NCI-H524 (cell line): Measurements from ENCODE around the gene TBC1D9.
A peak's percentile ranks its signal among the peaks of the same experiment; 100 is the strongest.

Experiments
- DNase-seq, 2 experiments: peaks; one replicate each; lab custom pipeline; 2025; lab: John Stamatoyannopoulos, UW

Gene TBC1D9

DNA sequence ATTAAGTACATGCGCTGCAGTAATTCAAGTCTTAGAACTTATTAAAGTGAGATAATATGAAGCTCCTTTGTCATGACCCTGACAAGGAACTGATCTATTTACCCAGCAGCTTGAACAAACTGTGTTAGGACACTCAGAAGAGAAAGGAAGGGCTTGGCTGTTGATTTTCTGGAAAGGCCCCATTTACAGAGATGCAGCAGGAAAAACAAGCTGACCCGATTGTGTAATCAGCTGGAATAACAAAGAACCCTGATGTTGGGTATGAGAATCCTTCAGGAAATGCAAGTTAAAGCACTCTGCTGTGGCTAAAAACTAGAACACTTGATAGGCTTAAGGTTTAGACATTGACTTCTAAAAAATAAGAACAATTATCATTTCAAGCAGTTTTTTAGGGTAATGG lies 64.8 kb downstream of the TBC1D9 start:
- no peak for DNase-seq

DNA sequence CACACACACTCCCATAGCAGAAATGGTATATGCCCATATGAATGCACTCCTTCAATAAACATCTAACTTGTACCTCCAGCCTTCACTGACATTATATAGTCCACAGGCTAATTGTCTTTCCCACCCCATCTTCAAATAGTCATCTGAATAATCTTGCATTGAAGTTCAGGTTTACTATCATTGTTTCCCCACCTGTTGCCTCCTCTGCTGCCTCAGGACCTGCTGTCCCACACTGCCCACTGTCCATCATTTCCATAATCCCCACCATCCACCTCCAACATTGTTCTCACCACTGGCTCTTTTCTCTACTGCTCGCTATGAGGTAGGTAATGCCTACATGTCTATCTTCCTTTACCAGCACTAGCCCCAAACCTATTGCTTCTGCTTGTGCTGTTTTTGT lies 66.1 kb downstream of the TBC1D9 start:
- no peak for DNase-seq

DNA sequence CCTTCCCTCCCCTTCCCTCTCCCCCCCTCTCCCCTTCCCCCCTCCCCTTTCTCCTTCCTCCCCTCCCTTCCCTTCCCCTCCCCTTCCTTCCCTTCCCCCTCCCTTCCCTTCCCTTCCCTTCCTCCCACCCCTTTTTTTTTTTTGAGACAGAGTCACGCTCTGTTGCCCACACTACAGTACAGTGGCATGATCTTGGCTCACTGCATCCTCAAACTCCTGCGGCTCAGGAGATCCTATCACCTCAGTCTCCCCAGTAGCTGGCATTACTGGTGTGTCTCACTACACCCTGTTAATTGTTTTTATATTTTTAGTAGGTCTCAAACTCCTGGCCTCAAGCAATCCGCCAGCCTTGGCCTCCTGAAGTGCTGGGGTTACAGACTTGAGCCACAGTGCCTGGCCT lies 66.6 kb downstream of the TBC1D9 start:
- DNase-seq: no peak

DNA sequence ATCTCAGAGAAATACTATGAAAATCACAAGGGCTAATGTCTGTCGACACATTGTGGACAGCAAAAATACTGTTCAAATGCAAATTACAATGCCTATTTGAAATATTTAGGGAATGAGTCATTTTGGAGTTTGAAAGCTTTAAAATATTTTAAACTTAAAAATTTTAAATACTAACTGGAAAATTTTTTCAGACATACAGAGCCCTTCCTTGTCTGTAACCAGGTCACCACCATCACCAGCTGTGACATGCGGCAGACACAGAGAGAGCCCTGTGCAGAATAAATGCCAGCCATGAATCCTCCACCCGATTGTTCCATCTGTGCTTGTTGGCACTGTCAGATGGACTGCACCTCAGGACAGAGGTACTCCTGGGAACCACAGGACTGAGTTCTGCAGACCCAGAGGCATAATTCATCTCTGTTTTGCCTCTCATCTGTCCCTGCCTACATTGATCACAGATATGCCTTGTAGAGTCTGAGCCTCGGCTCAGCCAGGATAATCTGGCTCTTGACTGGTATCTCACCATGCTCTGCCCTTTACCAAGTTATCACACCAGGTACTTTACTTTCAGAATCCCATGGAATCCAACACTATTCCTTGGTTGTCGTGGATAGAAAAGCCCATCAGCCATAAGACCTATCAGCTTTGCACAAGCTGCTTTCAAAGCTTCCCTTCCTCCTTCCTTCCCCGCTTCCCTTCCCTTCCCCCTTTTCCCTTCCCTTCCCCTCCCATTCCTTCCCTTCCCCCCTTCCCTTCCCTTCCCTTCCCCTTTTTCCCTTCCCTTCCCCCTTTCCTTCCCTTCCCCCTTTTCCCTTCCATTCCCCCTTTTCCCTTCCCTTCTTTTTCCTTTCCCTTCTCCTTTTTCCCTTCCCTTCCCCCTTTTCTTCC lies 67.2 kb downstream of the TBC1D9 start:
- no peak for DNase-seq

DNA sequence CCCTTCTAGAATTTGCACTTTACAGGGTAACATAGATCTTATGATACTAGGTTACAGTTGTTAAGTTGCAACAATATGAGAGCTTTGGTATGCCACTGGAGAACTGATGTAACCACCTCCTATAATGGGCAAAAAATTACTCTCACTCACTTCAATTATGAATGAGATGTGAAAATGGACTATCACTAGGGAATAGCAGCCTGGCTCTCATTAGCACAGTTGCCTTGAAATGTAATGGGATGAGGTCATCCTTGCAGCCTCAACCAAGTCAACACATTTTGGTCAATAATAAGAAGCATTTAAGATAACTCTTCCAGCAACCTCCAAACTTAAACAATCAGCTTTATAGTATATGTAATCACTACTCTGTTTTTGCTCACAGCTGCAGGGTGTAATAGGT lies 69.4 kb downstream of the TBC1D9 start:
- no peak for DNase-seq

DNA sequence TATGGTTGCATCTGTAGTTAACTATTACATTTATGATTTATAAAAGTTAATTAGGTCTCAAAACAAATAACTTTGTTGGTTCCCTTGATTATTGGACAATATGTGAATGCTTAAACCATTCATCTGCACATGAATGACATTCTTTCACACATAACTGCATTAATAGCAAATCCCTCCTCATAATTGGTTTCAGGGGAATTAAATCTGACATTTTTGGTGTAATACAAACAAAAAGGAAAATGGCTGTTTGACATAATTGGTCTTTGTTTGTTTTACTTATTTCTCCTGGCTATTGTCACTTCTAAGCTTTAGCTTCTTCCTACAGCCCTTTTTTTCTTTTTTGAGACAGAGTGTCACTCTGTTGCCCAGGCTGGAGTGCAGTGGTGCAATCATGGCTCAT lies 71.9 kb downstream of the TBC1D9 start:
- DNase-seq: no peak

DNA sequence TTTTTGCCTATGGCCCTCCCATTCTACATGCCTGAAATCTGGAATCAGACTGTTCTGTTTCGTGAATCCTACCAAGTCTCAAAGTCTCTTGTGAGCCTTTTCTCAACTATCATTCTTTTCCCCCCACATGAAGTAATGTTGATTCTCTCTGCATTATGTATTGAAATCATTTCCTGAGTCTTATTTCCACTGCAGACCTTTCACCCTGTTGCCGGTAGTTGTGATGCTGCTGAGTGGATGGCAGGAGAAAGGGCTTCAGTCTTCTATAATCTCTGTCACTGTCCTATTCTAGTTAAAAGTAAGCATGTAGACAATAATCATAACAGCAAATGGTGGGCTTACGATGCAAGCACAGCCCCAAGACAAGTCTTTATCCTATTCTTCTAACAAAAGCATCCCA lies 75.0 kb downstream of the TBC1D9 start:
- DNase-seq: no peak

DNA sequence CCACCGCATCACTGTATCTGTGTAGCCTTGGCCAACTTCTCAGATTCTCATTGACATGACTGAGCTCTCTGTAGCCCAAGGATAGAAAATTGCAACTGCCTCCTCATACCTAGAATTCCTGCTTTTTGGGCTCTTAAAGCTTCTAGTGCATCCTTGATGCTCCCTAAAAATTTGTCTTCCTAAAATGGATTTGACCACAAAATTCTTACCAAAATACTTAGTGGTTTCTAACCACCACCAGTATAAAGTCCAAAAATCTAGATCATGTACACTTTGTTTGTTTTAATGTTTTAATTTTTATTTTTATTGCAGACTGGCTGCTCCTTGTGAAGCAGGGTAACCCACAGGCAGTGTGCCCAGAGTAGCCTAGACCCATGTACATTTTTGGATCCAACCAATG lies 75.5 kb downstream of the TBC1D9 start:
- no peak for DNase-seq

DNA sequence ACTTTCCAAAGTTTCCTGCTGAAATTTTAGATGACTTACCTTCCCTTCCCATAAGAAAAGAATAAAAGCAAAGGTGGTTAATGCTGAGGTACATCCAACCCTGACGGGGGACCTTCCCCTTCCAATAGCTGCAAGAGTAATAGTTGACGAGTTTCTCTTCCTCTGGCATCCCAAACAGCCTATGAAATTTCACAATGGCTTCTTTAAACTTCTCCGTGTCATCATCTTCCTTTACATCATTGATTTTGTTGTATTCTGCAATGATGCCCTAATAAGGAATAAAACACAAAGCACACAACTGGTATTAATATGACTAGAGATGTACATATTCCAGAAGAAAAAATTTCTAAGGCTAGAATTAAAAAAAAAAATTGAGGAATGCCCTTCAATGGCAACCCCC lies 76.6 kb downstream of the TBC1D9 start:
- no peak for DNase-seq

DNA sequence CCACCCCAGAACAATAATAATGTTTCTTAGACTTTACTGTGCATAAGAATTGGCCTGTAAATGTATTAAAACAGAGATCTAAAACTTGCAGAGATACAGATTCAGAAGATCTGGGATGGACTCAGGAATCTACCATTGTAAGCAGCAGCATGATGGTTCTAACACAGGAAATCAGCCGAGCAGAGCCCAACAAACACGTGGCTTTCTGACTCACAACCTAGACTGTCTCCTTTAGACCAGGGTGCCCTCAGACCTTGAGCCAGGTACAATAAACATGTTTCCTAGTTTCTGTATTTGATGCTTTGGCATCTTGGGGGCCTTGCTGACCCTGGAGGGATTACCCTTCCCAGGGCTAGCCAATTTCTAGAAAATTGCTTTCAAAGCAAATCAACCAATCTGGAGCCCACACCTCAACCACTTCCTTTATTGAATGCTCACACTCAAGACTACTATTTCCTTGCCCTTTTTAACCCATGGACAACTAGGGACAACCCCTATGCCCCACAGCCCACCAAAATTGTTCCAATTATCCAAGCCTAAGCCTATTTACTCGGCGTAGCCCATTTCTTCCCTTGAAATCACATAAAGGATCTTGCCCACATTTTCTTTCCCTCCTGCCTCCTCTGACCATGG lies 80.5 kb downstream of the TBC1D9 start:
- no peak for DNase-seq

DNA sequence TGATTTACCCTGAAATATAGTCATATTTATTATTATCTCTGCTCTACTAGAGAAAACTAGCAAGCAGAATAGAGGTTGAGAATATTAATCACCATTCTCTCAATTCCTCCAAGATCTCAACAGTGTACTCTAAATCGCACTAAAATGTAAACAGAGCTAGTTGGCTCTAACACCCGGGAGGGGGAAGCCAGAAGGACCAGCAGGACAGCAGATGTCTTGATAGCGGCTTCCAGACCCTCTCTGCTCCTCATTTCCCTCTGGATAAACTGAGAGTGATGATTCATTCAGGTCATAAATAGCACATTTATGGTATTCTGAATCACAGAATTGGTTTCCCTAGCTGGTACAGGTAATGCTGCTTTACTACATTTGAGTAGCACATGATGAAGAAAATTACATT lies 82.5 kb downstream of the TBC1D9 start:
- DNase-seq: peak in 1 of 2 experiments; percentile 47

DNA sequence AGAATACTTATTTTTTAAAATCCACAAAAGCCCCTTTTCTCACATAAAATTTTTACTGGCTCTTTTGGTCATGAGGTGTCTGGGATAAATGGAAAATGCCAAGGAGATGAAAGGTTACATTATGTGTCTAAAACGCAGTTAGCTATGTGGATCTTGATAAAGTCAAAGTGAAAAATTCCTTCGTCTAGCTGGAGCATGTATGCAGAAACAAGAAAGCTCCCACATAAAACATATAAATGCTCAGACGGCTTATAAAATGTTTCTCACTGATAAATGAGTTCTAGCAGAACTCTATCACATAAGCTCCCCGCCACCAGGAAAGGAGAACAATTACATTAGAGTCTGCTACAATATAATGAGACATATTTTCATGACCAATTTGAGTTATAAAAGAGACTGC lies 83.8 kb downstream of the TBC1D9 start:
- DNase-seq: no peak

DNA sequence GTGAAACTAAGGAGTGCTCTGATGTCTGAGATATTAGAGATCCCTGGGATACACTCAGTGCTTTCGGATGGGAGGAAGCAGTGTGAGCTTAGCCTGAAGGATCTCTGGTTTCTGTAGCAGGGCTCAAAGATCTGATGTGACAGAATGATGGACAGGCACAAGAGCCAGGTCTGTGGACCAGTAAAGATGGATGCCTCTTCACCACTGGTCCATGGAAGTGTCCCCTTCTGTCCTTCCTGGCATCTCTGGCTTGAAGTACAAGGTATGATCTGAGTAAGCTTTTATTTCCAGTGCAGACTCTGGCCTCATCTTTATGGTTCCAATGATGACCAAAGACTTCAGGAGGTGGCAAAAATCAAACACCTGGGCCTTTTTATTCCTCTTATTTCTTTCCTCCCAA lies 88.1 kb downstream of the TBC1D9 start:
- no peak for DNase-seq

DNA sequence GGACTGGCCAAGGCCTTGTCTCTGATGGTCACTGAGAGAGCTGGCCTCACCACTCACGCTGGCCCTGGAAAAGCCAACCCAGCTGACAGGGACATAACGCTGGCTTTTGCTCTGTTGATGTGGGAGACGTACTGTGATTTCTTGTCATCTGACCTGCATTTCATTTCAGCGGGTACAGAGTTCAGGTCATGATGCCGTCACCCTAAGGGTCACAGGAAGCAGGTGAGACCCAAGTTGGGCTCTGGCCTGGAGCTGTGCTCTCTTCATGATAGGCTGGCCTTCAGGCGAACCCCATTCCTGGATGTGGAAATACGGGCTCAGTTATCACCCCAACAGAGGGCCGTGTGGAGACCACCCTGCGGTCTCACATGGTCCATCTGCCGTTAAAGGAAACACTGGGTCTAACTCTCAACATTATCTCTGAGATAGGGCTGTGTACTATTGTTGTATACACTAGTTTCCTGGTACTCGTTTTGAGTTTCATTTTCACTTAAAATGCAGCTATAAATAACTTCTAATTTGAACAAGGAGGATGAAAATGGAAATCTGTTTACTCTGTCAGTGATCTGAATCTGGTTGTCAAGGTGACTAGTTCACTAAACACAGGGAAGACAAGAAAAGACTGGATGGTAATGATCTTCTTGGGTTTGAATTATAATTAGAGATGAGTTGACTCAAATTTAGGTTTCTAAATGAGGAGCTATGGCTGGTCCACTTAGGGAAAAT lies 89.1 kb downstream of the TBC1D9 start:
- no peak for DNase-seq

DNA sequence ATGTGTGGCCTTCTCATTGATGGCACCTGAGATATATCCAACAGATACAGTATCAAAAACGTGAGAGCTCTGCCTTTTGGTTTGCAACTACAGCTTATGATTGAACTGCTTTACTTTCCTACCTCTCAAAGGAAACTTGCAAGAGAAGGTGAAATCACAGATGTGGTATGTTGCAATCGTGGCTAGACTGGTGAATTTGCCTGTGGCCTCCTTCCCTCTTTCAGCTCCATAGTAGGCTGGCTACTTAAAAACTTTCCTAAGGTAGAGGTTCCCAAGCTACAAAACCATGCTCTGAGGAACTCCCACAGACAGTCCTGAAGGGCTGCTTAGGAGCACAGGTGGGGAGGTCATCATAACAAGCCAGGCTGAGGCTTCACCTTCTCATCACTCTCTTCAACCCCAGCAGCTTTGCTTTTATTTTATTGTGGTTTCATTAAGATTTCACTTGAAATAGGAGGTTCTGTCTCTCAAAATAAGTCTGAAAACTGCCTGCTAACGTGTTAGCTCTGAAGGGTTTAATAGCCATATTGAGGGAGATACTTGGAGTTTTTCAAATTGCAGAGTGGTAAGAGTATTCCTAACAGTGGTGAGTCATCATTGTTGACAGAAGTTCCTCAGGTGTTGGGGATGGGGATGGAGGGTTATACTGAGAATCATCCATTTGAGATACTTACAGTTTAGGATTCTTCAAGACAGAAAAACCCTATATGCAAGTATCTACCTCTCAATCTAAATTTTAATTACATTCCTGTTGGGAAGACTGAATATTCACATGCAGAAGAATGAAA lies 93.9 kb downstream of the TBC1D9 start:
- no peak for DNase-seq

DNA sequence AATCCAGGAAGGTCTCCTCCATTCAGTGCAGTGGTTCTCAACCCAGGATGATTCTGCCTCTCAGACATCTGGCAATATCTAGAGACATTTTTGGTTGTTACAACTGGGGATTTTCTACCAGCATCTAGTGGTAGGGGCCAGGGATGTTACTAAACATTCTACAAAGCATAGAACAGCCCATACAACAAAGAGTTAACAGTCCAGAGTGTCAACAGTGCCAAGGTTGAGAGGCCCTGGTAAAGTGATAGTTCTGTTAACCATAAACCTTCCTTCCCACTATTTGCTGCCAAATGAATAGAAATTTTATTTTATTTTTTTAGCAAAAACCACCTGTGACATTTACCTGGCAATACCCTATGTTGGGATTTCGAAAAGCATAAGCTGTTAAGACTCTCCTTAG lies 94.6 kb downstream of the TBC1D9 start:
- no peak for DNase-seq

DNA sequence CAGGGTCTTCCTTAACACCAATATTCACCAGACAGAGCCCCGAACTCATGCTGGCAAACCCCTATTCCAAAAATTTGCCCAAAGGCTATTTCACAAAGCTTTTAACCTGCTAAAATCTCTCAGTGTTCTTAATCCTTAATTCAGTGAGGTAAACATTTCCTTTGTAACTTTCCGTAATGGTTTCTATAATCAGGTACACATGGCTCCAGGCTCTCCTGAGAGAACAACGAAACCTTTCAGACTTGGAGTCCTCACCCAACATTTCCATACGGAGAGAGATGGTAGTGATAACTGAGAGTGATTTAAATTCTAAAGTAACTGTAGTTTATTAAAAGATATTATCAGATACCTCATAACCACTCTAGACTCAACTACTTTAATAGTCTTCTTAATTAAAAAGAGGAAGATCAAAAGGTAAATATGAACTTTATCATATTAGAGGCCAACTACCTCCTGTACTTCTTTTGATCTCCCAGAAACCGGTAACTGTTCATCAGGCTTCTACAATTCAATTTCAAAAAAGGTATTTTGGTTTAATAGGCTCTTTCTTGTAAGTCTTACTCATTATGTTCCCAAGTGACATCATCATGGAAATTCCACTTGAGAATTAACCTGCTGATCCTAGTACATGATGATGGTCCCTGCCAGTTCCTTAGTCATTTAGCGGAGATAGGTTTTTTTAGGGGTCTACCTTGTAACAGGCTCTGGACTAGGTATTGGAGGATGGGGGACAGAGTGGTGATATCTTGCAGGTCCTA lies 96.1 kb downstream of the TBC1D9 start:
- DNase-seq: no peak

DNA sequence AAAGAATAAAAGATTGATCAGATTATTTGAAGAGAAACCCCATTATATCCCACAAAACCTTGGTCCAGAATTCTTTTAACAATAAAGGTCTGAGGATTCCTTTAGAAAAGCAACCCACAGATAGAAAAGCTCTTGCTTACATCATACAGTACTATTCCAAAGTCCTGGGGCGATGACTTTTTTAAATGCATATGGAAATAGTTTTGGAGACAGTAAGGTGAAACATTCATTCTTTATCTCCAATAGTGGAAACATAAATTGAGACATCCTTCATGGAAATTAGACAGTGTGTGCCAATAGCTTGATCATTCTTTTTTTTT lies 101.7 kb downstream of the TBC1D9 start:
- no peak for DNase-seq

DNA sequence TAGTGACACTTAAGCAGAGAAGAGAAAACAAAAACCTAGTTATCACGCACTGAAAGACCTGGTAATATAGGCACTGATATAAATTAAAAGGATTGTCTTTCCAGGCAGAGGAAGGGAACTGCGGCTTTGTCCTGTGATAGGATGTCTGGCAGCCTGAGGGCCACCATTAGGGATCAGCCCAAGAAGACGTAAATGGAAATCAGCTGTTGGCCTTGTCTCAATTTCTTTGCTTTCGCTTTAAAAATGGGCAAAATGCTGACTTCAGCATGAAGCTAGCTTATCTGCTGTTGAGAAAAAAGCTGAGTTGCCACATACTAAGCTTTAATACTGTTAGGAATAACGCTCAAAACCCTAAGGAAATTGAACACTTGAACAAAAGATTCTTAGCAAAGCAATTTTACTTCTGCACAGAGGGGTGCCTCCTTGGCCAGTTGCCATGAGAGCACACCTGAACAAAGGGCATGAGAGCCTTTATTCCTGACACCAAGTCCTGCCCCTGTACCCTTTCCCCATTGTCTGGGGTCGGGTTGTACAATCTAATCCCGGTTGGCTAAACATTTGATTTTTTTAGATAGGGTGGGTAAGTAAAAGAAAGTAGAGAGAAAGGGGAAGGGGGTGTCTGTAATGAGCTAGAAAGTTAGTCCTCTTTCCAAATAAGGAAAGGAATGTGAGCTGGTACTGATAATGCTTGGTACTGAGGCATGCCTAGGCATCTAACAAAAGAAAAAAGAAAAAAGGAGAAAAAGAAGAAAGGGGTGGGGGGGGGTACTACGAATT lies 102.3 kb downstream of the TBC1D9 start:
- no peak for DNase-seq

DNA sequence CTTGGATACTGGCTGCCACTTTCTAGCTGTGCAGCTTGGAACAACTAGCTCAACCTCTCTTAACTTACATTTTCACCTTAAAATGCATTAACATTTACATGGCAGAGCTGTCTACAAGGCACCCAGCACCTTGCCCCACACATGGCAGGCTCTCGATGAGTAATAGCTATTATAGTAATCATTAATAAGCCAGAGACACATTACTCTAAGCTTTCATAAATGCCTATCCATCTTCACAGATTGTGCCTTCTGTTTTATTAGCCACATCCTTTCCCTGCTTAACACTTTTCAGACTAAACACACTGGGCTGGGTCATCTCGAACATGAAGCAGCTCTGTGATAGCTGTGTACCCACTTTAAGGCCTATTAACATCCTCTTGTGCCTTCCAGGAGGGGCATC lies 103.6 kb downstream of the TBC1D9 start:
- DNase-seq: no peak
